OCI-LY7 (cell line): Measurements from ENCODE around the gene SRXN1.

Experiments used
- CTCF ChIP-seq: fragments of 200-600 bp; sonication (generic); conservative IDR thresholded peaks from 2 replicates; pipeline ENCODE4 v1.5.1; 2014; ENCODE audit warnings: mild to moderate bottlenecking, antibody characterized with exemption, low read length, moderate library complexity, mixed read lengths
- EZH2phosphoT487 ChIP-seq: fragments of 200-600 bp; sonication (generic); IDR thresholded peaks from 2 replicates; pipeline ENCODE4 v1.6.1; 2018; ENCODE audit warnings: low read depth, borderline replicate concordance, mild to moderate bottlenecking, mixed run types, antibody characterized with exemption, low read length, moderate library complexity, mixed read lengths

DNA sequence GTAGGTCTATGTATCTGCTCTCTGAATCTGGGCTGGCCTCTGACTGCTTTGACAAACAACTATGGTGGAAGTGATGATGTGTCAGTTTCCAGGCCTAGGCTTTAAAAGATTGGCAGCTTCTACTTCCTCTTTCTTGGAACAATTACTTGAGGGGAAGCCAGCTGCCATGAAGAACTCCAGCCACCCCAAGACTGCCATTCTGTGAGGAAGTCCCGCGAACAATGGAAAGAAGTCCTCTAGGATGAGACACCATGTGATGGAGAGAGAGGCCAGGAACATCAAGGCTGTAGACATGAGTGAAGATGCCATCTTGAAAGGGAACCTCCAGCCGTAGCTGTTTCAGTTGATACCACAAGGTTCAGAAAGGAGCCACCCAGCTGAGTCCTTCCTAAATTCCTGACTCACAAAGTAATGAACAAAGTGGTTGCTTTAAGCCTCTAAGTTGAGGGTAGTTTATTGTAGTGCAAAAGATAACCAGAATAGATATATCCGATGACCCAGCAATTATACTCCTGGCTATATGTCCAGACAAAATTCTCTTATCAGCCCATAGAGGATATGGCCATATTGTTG is 27.6 kb downstream of the SRXN1 start:
- TF ChIP-seq CTCF: no peak
- no peak for TF ChIP-seq EZH2phosphoT487
